ENCODE measurements around the gene SNPH.

The SNPH gene

GRCh38 chr20:1273366-1273765 is 7.3 kb downstream of the SNPH start:
- Histone ChIP-seq H3K9me3 (ENCODE audit: control insufficient read depth, insufficient read depth, low read length) (no peaks in the 10 kb centered on the region), H3K9ac (ENCODE audit: low read depth, low read length) (no peak overlapping the region), H3K4me1 (ENCODE audit: insufficient read depth, low read length) (no peaks in the 10 kb centered on the region), H3K36me3 (ENCODE audit: insufficient read depth, low read length) (no peaks in the 10 kb centered on the region)

- no peaks in the 10 kb centered on the region for H3K4me1 ChIP-seq (ENCODE audit: insufficient read depth, low read length)
- H3K9me3 ChIP-seq (ENCODE audit: control insufficient read depth, insufficient read depth, low read length): no peaks in the 10 kb centered on the region
- no peak overlapping the region for H3K9ac ChIP-seq (ENCODE audit: low read depth, low read length)
- H3K36me3 ChIP-seq (ENCODE audit: insufficient read depth, low read length): no peaks in the 10 kb centered on the region
These were observed 8.6 kb downstream of the SNPH start for GRCh38 chr20:1274485-1275311.

- Histone ChIP-seq H3K9me3 (ENCODE audit: control insufficient read depth, insufficient read depth, low read length) (no peaks in the 10 kb centered on the region), H3K9ac (ENCODE audit: low read depth, low read length) (no peak overlapping the region), H3K36me3 (ENCODE audit: insufficient read depth, low read length) (no peaks in the 10 kb centered on the region), H3K4me1 (ENCODE audit: insufficient read depth, low read length) (no peaks in the 10 kb centered on the region)
These were observed 9.8 kb downstream of the SNPH start for GRCh38 chr20:1275919-1276318.

DNA sequence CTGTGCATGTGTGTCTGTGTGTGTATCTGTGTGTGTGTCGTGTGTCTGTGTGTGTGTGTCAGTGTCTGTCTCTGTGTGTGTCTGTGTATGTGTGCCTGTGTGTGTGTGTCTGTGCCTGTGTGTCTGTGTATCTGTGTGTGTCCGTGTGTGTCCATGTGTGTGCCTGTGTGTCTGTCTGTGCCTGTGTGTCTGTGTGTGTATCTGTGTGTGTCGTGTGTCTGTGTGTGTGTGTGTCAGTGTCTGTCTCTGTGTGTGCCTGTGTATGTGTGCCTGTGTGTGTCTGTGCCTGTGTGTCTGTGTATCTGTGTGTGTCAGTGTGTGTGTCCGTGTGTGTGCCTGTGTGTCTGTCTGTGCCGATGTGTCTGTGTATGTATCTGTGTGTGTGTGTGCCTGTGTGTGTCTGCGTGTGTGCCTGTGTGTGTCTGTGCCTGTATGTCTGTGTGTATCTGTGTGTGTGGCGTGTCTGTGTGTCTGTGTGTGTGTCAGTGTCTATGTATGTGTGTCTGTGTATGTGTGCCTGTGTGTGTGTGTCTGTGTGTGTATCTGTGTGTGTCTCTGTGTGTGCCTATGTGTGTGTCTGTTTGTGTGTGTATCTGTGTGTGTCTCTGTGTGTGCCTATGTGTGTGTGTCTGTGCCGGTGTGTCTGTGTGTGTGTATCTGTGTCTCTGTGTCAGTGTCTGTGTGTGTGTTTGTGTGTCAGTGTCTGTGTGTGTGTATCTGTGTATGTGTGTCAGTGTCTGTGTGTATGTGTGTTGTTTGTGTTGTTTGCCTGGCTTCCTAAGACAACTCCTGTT is 11.6 kb downstream of the SNPH start:
- no peaks in the 10 kb centered on the region for H3K9me3 ChIP-seq (ENCODE audit: control insufficient read depth, insufficient read depth, low read length)
- no peak overlapping the region for H3K9ac ChIP-seq (ENCODE audit: low read depth, low read length)
- H3K4me1 ChIP-seq (ENCODE audit: insufficient read depth, low read length): no peaks in the 10 kb centered on the region
- no peaks in the 10 kb centered on the region for H3K36me3 ChIP-seq (ENCODE audit: insufficient read depth, low read length)

- H3K9me3 ChIP-seq (ENCODE audit: control insufficient read depth, insufficient read depth, low read length): no peaks in the 10 kb centered on the region
- no peaks in the 10 kb centered on the region for H3K4me1 ChIP-seq (ENCODE audit: insufficient read depth, low read length)
- no peak overlapping the region for H3K9ac ChIP-seq (ENCODE audit: low read depth, low read length)
- H3K36me3 ChIP-seq (ENCODE audit: insufficient read depth, low read length): no peaks in the 10 kb centered on the region
These were observed 12.9 kb downstream of the SNPH start for GRCh38 chr20:1278993-1279392.

GRCh38 chr20:1280195-1281102 is 14.4 kb downstream of the SNPH start:
- H3K9me3 ChIP-seq (ENCODE audit: control insufficient read depth, insufficient read depth, low read length): no peaks in the 10 kb centered on the region
- no peak overlapping the region for H3K9ac ChIP-seq (ENCODE audit: low read depth, low read length)
- H3K4me1 ChIP-seq (ENCODE audit: insufficient read depth, low read length): no peaks in the 10 kb centered on the region
- no peaks in the 10 kb centered on the region for H3K36me3 ChIP-seq (ENCODE audit: insufficient read depth, low read length)

- Histone ChIP-seq H3K4me1 (ENCODE audit: insufficient read depth, low read length) (no peaks in the 10 kb centered on the region), H3K9ac (ENCODE audit: low read depth, low read length) (no peak overlapping the region), H3K36me3 (ENCODE audit: insufficient read depth, low read length) (no peaks in the 10 kb centered on the region), H3K9me3 (ENCODE audit: control insufficient read depth, insufficient read depth, low read length) (no peaks in the 10 kb centered on the region)
These were observed 15.4 kb downstream of the SNPH start for GRCh38 chr20:1281279-1282057.

DNA sequence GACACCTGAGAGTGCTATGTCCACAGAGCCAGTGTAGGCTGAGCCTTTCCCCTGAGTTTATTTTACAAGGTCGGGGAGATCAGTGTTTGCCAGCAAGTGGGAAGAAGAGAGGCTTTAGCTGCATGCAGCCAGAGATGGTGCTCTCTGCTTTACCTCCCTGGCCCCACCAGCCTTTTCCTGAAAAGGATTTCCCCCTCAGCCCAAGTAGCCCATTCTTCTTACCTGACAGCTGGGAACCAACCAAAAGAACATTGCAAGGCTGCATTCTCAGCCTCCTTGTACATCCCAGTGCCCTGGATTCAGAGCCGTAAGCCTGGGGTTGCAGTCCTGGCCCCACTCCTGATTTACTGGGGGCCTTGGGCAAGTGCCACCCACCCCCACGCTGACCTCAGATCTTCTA is 16.9 kb downstream of the SNPH start:
- H3K4me1 ChIP-seq (ENCODE audit: insufficient read depth, low read length): no peaks in the 10 kb centered on the region
- no peaks in the 10 kb centered on the region for H3K36me3 ChIP-seq (ENCODE audit: insufficient read depth, low read length)
- no peak overlapping the region for H3K9ac ChIP-seq (ENCODE audit: low read depth, low read length)
- H3K9me3 ChIP-seq (ENCODE audit: control insufficient read depth, insufficient read depth, low read length): no peaks in the 10 kb centered on the region

- Histone ChIP-seq H3K36me3 (ENCODE audit: insufficient read depth, low read length) (no peaks in the 10 kb centered on the region), H3K4me1 (ENCODE audit: insufficient read depth, low read length) (no peaks in the 10 kb centered on the region), H3K9me3 (ENCODE audit: control insufficient read depth, insufficient read depth, low read length) (no peaks in the 10 kb centered on the region), H3K9ac (ENCODE audit: low read depth, low read length) (no peak overlapping the region)
These were observed 17.7 kb downstream of the SNPH start for GRCh38 chr20:1283522-1284510.

DNA sequence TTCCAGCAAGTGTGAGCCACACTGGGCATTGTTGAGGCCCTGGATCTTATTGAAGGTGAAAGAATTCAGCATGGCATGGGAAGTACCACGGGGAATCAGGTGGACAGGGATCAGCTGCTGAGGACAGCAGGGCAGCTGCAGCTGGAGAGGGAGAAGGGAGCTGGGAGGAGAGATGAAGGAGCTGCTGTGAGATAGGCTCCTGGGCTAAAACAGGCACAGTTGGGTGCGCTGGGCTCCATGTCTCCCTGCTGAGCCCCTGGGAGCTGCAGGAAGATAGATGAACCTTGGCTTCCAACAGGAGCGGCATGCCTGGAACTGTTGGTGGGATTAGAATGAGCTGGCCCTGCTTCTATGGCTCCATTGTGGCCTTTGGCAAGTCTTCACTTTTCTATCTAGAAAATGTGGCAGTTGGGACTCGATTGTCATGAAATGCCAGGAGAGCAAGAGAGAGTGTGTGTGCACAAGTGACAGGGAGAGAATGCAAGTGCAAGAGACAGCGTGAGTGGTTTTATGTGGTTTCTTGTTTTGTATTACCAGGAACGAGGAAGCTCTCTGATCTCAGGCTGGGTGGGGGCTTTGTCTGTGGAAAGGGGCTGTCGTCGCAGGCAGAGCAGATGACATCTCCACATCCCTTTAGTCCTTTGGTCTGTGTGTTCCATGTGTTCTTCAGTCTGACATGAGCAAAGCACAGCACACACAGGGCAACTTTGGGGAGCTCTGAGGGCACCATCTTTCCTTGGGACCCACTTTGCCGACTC is 20.4 kb downstream of the SNPH start:
- H3K9me3 ChIP-seq (ENCODE audit: control insufficient read depth, insufficient read depth, low read length): no peaks in the 10 kb centered on the region
- no peaks in the 10 kb centered on the region for H3K36me3 ChIP-seq (ENCODE audit: insufficient read depth, low read length)
- no peaks in the 10 kb centered on the region for H3K4me1 ChIP-seq (ENCODE audit: insufficient read depth, low read length)
- no peak overlapping the region for H3K9ac ChIP-seq (ENCODE audit: low read depth, low read length)

GRCh38 chr20:1287306-1287705 is 21.2 kb downstream of the SNPH start:
- H3K9me3 ChIP-seq (ENCODE audit: control insufficient read depth, insufficient read depth, low read length): no peaks in the 10 kb centered on the region
- no peaks in the 10 kb centered on the region for H3K4me1 ChIP-seq (ENCODE audit: insufficient read depth, low read length)
- no peaks in the 10 kb centered on the region for H3K36me3 ChIP-seq (ENCODE audit: insufficient read depth, low read length)
- no peak overlapping the region for H3K9ac ChIP-seq (ENCODE audit: low read depth, low read length)

GRCh38 chr20:1287787-1288569 is 21.9 kb downstream of the SNPH start:
- no peak overlapping the region for H3K9ac ChIP-seq (ENCODE audit: low read depth, low read length)
- H3K9me3 ChIP-seq (ENCODE audit: control insufficient read depth, insufficient read depth, low read length): no peaks in the 10 kb centered on the region
- no peaks in the 10 kb centered on the region for H3K36me3 ChIP-seq (ENCODE audit: insufficient read depth, low read length)
- no peaks in the 10 kb centered on the region for H3K4me1 ChIP-seq (ENCODE audit: insufficient read depth, low read length)
